Activated T-helper 9 cell treated with anti-CD3 and anti-CD28 coated beads, Interleukin-2, amount 50 U/mL, for 16 hours (primary cell): ENCODE data around the gene MLH3.

Experiments used
- DNase-seq: peaks from one replicate; pipeline ENCODE4 v3.0.0-alpha.2; 2020; ENCODE audit warnings: low read depth

The MLH3 gene

DNA sequence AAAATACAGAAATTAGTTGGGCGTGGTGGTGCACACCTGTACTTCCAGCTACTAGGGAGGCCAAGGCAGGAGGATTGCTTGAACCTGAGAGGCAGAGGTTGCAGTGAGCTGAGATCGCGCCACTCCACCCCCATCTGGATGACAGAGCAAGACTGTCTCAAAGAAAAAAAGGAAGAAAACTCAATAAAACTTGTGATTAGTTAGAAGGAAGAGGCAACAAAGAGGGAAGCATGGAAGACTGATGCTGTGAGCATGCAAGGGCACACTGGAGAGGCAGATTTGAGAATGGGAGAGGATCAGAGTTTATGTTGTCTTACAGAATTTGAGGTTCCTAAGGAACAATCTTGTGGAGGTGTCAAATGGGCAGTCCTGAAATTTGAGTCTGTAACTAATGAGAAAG lies 15.4 kb upstream of the MLH3 start:
- no peak for DNase-seq

DNA sequence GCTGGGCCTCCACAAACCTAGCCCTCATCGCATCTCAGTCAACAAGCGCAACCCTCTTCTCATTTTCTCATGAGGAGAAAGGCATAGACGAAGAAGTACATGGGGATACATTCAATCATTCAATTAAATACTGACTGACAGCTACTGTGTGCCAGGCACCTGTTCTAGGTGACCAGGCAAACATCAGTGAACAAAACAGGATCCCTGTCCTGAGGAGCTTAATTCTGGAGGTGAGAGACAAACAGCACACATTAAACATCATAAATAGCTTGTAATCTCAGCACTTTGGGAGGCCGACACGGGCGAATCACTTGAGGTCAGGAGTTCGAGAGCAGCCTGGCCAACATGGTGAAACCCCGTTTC lies 12.9 kb upstream of the MLH3 start:
- no peak for DNase-seq

DNA sequence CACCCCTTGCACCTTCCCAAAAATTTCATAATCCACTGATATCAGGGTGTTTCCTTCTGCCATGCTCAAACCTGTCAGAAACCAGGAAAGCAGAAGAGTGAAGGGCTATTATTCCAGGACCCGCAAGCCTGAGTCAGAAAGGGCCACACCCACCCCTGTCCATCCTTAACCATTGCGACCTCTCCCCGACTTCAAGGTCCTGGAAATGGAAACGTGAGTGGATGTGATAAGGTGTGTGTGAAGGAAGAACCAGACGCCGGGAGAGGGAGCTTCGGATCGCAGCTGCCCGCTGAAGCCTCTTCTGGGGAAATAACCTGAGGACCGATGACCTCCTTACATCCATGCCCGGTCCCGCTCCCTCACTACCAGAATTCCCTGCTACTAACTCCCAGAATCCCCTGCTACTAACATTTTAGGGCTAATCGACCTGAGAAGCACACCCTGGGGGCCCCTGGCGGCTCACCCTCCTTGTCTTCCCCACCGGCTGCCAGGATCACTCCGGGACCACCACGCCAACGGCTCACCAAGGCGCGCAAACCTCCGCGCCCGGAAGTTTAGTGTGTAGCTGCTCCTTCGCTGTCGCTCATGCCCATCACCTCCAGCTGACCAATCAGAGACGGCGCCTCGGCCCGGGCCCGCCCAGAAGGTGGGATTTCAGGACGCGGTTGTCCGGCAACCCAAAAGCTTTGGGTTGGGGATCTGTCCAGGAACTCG lies 12.4 kb upstream of the MLH3 start, which contains the start of gene ACYP1:
ACYP1 (minus strand) TSS at position 534 of the 714 bp plus-strand sequence; CDS start at position 63, 471 bp downstream.
- peak; percentile 85 for DNase-seq

DNA sequence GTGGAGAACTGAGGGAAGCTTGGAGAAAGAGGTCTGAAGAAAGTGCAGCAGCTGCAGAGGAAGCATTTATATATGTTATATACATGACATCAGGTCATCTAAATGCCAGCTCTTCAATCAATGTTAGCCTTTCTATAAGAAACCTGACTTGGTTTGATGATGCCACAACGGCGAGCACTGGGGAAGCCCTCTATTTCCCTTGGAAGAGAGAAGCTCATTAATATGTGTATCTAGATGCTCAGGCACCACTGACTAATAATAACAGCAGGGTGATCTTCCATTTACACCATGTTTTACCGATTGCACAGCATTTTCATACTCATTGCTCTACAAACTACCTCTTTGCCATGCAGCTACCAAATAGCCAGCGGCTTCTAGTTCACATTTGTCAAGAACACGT lies 11.7 kb upstream of the MLH3 start:
- no peak for DNase-seq

- no peak for DNase-seq
Measured at GRCh38 chr14:75060420-75060819, 9.2 kb upstream of the MLH3 start.

GRCh38 chr14:75059642-75060041 lies 8.4 kb upstream of the MLH3 start:
- DNase-seq, result no peak

DNA sequence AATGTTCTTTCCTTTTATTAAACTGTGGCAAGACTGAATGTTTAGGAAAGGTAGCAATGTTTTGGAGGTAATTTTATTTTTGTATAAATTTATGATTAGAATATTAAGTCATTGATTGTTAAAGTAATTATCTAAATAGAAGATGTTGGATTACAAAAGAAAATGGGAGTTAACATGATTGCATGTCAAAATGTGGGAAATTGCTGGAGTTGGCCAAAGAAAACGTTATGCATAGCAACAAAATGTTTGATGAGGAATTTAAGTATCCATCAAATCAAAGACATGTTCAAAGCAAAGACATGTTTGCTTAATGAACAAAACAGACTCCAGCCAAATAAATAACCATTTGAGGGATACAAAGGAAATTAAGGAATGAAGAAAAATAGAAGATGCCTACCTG lies 3.2 kb upstream of the MLH3 start:
- DNase-seq, result no peak

DNA sequence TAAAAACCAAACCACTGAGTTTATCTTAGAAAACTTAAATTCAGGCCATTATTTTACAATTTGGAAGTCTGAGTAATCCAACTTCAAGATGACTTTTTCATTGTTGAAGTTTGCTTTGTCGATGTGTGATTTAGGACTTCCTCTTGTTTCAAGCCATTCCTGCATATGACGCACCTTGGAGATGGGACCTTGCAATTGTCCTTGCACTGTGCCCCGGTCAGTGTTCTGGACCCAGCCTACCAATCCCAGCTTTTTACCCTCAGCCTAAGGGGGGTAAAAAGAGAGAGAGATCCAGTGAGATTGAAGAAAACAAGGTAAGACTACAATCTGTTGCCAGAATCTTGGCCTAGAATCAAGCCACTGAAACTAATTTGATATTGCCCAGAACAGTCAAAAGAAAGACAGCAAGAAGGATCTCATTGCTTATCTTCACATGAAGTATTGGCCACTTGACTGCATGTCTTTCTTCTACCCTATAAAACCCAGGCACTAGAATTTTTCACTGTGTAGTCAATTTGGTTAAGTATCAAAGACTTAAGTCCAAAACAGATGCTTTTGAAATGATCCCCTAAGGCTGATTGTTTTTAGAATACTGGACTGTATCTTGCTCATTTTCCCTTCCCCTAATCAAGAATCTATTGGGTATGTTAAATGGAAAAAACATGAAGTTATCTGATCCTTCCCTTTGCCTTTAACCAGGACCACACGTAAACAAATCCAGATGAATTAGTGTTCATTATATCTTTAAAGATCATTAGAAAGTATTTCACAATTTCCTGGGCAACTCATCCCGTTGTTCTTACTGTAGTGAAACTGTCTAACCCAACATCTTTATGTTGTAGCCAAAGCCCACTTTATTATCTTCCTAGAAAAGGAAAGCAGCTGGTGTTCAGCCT lies 2.4 kb upstream of the MLH3 start:
- no peak for DNase-seq

DNA sequence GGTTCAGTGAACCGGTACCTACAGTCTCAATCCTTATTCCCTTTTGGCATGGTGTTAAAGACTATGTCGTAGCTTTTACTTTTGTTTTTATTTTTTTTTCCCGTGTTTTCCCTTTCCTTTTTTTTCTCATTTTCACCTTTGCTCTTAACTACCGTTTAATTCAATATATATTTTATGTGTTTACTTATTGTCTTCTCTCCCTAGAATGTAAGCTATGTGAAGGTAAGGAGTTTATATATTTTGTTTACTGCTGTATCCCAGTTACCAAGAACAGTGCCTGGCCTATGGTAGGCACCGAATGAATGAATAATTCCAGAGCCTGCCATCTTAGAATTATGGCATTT lies 261 bp upstream of the MLH3 start:
- no peak for DNase-seq

DNA sequence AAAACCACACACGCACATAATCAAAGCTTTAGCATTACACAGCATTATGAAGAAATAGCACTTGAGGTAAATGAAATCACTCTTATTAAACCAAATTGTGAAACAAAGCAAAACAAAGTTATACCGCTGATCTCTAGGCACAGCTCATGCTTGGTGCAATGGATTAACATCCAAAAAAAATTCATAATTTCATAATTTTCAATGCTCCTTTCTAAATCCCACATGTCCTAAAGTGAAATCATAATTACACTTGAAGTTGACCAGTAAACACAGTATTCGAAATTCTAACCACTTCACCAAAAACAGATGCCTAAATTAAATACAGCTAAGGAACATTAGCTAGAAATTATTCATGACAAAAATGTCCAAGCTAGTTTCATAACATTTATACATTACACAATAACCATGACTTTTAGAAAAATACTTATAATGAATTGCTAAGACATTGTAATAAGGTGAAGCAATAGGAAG lies 1.5 kb downstream of the MLH3 start:
- DNase-seq, result no peak

DNA sequence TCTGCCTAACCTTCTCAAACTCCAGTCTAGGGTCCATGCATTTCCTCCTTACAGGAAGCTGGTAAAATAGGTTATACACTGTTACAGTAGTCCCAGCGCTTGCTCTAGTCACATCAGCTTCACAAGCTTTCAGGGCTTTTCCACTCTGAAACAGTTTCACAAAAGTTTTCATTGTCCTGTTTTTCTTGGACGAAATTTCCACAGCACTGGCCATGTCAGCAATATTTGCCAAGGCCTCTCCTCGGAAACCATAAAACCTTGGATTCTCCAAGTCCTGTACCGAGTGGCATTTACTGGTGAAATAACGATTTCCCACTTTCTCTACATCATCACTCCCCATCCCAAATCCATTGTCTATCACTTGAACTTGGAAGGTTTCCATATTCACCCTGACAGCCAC lies 2.1 kb downstream of the MLH3 start:
- DNase-seq, result no peak

DNA sequence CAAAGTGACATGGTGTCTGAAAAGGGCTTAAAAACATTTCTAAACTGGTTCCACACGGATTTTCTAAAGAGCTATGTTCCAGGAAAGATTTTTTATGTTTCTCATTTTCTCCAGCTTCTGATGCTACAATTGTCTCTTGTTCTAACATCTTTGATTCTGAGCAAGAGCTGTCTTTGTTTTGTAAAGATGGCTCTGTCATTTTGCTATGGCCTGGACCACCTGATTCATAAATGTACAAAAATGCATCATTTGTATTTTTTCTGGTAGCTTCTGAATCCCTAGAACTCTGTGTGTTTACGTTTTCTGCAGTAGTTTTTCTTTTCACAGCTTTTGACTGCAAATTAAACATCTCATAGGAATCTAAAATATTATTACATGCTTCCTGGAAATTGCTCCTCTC lies 3.2 kb downstream of the MLH3 start:
- no peak for DNase-seq

GRCh38 chr14:75047506-75047905 lies 3.8 kb downstream of the MLH3 start:
- DNase-seq, result no peak

- no peak for DNase-seq
Measured at GRCh38 chr14:75046899-75047298, 4.4 kb downstream of the MLH3 start.

DNA sequence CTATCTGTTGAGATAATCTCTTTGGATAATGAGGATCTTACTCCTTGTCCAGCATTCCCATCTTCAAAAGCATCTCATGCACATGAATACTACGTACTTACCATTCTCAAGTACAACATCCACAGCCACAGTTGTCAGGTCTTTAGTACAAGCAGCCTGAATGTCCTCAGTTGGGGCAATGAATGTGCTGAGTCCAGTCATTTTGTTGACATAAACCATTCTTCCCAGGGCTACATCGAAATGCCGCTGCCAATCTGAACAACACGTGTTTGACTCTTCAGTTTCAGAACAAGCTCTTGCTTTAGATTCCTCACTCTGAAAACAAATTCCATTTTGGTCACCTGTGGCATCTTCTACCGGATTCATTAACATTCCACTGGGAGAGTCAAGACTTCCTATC lies 5.0 kb downstream of the MLH3 start:
- no peak for DNase-seq

GRCh38 chr14:75044752-75045151 lies 6.5 kb downstream of the MLH3 start:
- DNase-seq, result no peak

GRCh38 chr14:75044322-75044721 lies 6.9 kb downstream of the MLH3 start:
- no peak for DNase-seq

GRCh38 chr14:75042035-75042434 lies 9.2 kb downstream of the MLH3 start:
- DNase-seq, result no peak

- no peak for DNase-seq
Measured at GRCh38 chr14:75041613-75042012, 9.7 kb downstream of the MLH3 start.

- DNase-seq, result no peak
Measured at GRCh38 chr14:75040959-75041358, 10.3 kb downstream of the MLH3 start.

- no peak for DNase-seq
Measured at GRCh38 chr14:75040507-75040906, 10.8 kb downstream of the MLH3 start.

DNA sequence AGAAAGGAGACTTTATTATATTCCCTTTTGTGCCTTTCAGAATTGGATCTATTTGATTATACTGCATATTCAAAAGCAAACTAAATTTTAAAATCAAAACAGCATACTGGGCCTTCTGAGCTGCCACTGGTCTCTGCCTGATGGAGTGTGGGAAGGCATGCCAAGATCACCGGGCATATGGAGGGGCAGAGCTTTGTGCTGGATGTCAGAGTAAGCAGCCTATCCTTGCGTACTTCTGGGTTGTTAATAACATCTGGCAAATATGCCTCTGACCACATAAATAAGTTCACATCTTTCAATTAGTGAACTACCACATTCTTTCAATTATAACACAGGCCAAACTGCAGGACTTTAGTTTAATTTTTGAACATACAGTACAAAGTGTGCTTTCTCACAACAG lies 18.3 kb downstream of the MLH3 start:
- no peak for DNase-seq

DNA sequence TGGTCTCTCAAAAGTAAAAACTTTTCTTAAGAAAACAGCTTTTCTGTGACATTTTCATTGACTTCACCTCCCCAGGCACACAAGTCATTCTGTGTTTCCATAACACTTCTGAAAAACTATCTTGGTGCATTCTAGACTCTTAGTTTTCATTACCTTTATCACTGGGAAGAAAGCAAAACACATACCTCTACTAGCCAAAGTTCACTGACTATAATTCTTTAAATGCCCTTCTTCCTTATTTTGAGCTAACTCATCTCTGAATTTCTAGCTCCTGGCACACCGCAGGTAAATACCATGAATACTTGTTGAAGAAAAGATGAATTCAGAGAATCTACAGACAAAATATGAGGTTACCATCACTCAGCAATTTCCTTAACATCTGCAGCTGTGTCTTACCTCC lies 21.1 kb downstream of the MLH3 start:
- DNase-seq, result no peak

DNA sequence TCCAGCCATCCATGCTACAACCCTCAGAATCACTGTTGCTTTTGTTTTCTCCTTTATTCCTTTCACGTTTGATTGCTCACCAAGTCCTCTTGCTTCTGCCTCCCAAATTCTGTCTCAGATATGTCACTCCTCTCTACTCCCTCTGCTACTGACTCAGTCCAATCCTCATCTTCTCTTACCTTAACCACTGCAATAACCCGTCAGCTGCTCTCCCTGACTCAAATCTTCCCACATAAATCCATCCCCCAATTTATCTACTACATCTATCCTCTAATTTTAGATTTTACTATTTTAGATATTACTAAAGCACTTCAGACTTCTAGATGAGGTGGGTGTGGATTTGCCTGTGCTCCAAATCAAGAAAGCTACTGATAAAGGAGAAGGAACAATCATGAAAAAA lies 25.4 kb downstream of the MLH3 start:
- DNase-seq, result no peak
